Left hindlimb (tissue), 1 donor: ENCODE data around the gene TUBGCP4.

Experiments used
- DNase-seq: peaks from one replicate; pipeline ENCODE4 v3.0.0-alpha.2; 2018

The TUBGCP4 gene

GRCh38 chr15:43406189-43406588 lies 35.3 kb downstream of the TUBGCP4 start:
- no peak for DNase-seq

GRCh38 chr15:43406808-43407207 lies 35.9 kb downstream of the TUBGCP4 start:
- no peak for DNase-seq

- no peak for DNase-seq
These were observed 37.9 kb downstream of the TUBGCP4 start for GRCh38 chr15:43408789-43409188.

GRCh38 chr15:43410572-43411214 lies 39.8 kb downstream of the TUBGCP4 start:
- no peak for DNase-seq

GRCh38 chr15:43412096-43412495 lies 41.2 kb downstream of the TUBGCP4 start:
- DNase-seq, result no peak

- no peak for DNase-seq
These were observed 43.3 kb downstream of the TUBGCP4 start for GRCh38 chr15:43414196-43414595.

- DNase-seq, result no peak
These were observed 49.5 kb downstream of the TUBGCP4 start for GRCh38 chr15:43420435-43420834.

GRCh38 chr15:43420876-43421275 lies 50.0 kb downstream of the TUBGCP4 start:
- no peak for DNase-seq

- DNase-seq, result no peak
These were observed 52.9 kb downstream of the TUBGCP4 start for GRCh38 chr15:43423793-43424192.

- no peak for DNase-seq
These were observed 58.8 kb downstream of the TUBGCP4 start for GRCh38 chr15:43429687-43430086.

- DNase-seq, result no peak
These were observed 62.3 kb downstream of the TUBGCP4 start for GRCh38 chr15:43433165-43433564.

GRCh38 chr15:43433661-43434303 lies 62.9 kb downstream of the TUBGCP4 start:
- no peak for DNase-seq

- no peak for DNase-seq
These were observed 63.5 kb downstream of the TUBGCP4 start for GRCh38 chr15:43434446-43434845.

GRCh38 chr15:43436395-43436794 lies 65.5 kb downstream of the TUBGCP4 start:
- DNase-seq, result no peak

- no peak for DNase-seq
These were observed 68.4 kb downstream of the TUBGCP4 start for GRCh38 chr15:43439268-43439667.

GRCh38 chr15:43440721-43441281 lies 69.9 kb downstream of the TUBGCP4 start:
- peak; percentile 29 for DNase-seq

GRCh38 chr15:43441316-43441715 lies 70.4 kb downstream of the TUBGCP4 start:
- DNase-seq, result no peak

- DNase-seq, result no peak
These were observed 75.4 kb downstream of the TUBGCP4 start for GRCh38 chr15:43446344-43446743.

- DNase-seq, result no peak
These were observed 79.1 kb downstream of the TUBGCP4 start for GRCh38 chr15:43449981-43450380.
